Right lobe of liver (tissue), 6 donors: ENCODE data around the gene C1D. TPM values are rescaled to one million over a fixed set of nuclear protein-coding genes. Genes with fewer than 3 reads are reported as not detected.

ENCODE experiments used
- ATAC-seq, 4 donors: fragments of 200-7000 bp; cut with Tn5 transposase; one replicate each; pipeline ENCODE4 v1.9.1; 2020; ENCODE audit warnings: mild to moderate bottlenecking in 4 of 4, moderate library complexity in 4 of 4
- DNase-seq, 3 donors: peaks; one replicate each; pipeline ENCODE4 v3.0.0-alpha.2; 2020
- H3K27ac ChIP-seq, 3 donors: fragments of 200-600 bp; one replicate each; pipeline ENCODE4 v1.8.0; 2022
- H3K27me3 ChIP-seq, 2 donors: fragments of 200-600 bp; one replicate each; pipeline ENCODE4 v1.8.0; 2022
- H3K36me3 ChIP-seq, 4 donors: fragments of 200-600 bp; sonication (generic) in 1 of 4; one replicate each; pipeline versions ENCODE4 v1.5.1 to v1.8.0; 2017 to 2022; ENCODE audit warnings: control low read depth in 1 of 4
- H3K4me1 ChIP-seq, 4 donors: fragments of 200-600 bp; sonication (generic) in 1 of 4; one replicate each; pipeline versions ENCODE4 v1.5.1 to v1.8.0; 2017 to 2022; ENCODE audit warnings: control low read depth in 1 of 4
- H3K4me3 ChIP-seq, 3 donors: fragments of 200-600 bp; one replicate each; pipeline ENCODE4 v1.8.0; 2022
- H3K9me3 ChIP-seq, 4 donors: fragments of 200-600 bp; sonication (generic) in 1 of 4; one replicate each; pipeline versions ENCODE4 v1.5.1 to v1.8.0; 2017 to 2022; ENCODE audit warnings: control low read depth in 1 of 4
- CTCF ChIP-seq, 4 donors: fragments of 200-600 bp in 3 of 4; fragments of 450-650 bp in 1 of 4; IDR thresholded peaks; one replicate each; pipeline versions ENCODE4 v1.5.1 to v1.8.0; 2016 to 2022; ENCODE audit warnings: antibody characterized with exemption in 4 of 4, mild to moderate bottlenecking in 2 of 4
- POLR2A ChIP-seq: fragments of 450-650 bp; IDR thresholded peaks from one replicate; pipeline ENCODE4 v1.6.1; 2017; ENCODE audit warnings: antibody characterized with exemption, mild to moderate bottlenecking
- WGBS: methylation state at CpG from one replicate; pipeline ENCODE4 v1.1.6; 2018; ENCODE audit warnings: low coverage, low lambda C conversion rate; ENCODE audit not compliant: insufficient coverage; ENCODE audit errors: missing lambda C conversion rate; 5-methylcytosine and 5-hydroxymethylcytosine counted together
- intact Hi-C, 2 donors: fragments of 100-400 bp; cut with DNase I; formaldehyde crosslinking; loops; one replicate each; pipeline versions ENCODE4 v1.11.2 to v1.14.1; 2022
- total RNA-seq, 6 experiments: library from RNA; depleted of rRNA in 2 of 6; stranded (reverse); fragments of >200 nt in 2 of 6; fragmentation: NEBNext Ultra II Directional in 3 of 6; extraction: Animal tissue kit (Norgen Biotek cat#: 25700) in 3 of 6; gene quantifications; one replicate each; pipeline versions ENCODE4 v1.1.0 to v1.2.4, GENCODE V29; 2016 to 2023
- donor health status: DM: no; HTN: yes; CAD: no.
- donor health status: DM: no; HTN: no; CAD: no.
- donor health status: DM: no; HTN: no; CAD: no.
- donor health status: DM: no; HTN: yes; CAD: no.
- donor health status: DM: no; HTN: yes; CAD: no.

The C1D gene
- total RNA-seq, 6 experiments from 2014 or later: 7.1 to 42.8 (median 15.0) TPM

- 77% methylated on average over 8 of the region's 22 CpGs for WGBS
- no peak overlapping the region for H3K4me3 ChIP-seq
- ATAC-seq (no peak), DNase-seq (no peak)
- intact Hi-C loops: no loop called here
- no peaks in the 10 kb centered on the region for H3K27me3 ChIP-seq
- no peaks in the 10 kb centered on the region for H3K36me3 ChIP-seq
- no peak overlapping the region for H3K27ac ChIP-seq
- no peaks in the 10 kb centered on the region for H3K4me1 ChIP-seq
- TF ChIP-seq POLR2A (no peak), CTCF (IDR thresholded peaks at IDR 0.05) (no peak)
- no peaks in the 10 kb centered on the region for H3K9me3 ChIP-seq
These were observed 38.4 kb downstream of the C1D start for GRCh38 chr2:68024450-68024849.

GRCh38 chr2:68023904-68024303, 38.9 kb downstream of the C1D start:
- Histone ChIP-seq H3K4me1 (no peaks in the 10 kb centered on the region), H3K9me3 (no peaks in the 10 kb centered on the region), H3K36me3 (no peaks in the 10 kb centered on the region), H3K4me3 (no peak overlapping the region), H3K27ac (no peak overlapping the region), H3K27me3 (no peaks in the 10 kb centered on the region)
- ATAC-seq (peak in 1 of 4 donors; percentile 14), DNase-seq (no peak)
- TF ChIP-seq CTCF (IDR thresholded peaks at IDR 0.05) (no peak), POLR2A (no peak)
- no CpG with 5 or more reads among the region's 16 CpGs for WGBS
- intact Hi-C loops: no loop called here

GRCh38 chr2:68018727-68019126, 44.1 kb downstream of the C1D start:
- Histone ChIP-seq H3K4me3 (no peak overlapping the region), H3K36me3 (no peaks in the 10 kb centered on the region), H3K27me3 (no peaks in the 10 kb centered on the region), H3K9me3 (no peaks in the 10 kb centered on the region), H3K4me1 (no peaks in the 10 kb centered on the region), H3K27ac (no peak overlapping the region)
- ATAC-seq (no peak), DNase-seq (no peak)
- TF ChIP-seq POLR2A (no peak), CTCF (IDR thresholded peaks at IDR 0.05) (no peak)
- 74% methylated on average over 3 of the region's 4 CpGs for WGBS
- intact Hi-C loops: no loop called here

- H3K27ac ChIP-seq: no peak overlapping the region
- TF ChIP-seq POLR2A: no peak
- TF ChIP-seq CTCF (IDR thresholded peaks at IDR 0.05): no peak
- 71% methylated on average over 5 of the region's 5 CpGs for WGBS
- ATAC-seq: no peak
- H3K4me1 ChIP-seq: no peaks in the 10 kb centered on the region
- H3K9me3 ChIP-seq: no peaks in the 10 kb centered on the region
- intact Hi-C loops: no loop called here
- no peaks in the 10 kb centered on the region for H3K36me3 ChIP-seq
- DNase-seq: no peak
- no peaks in the 10 kb centered on the region for H3K27me3 ChIP-seq
- no peak overlapping the region for H3K4me3 ChIP-seq
These were observed 53.3 kb downstream of the C1D start for GRCh38 chr2:68009526-68009925.

GRCh38 chr2:68000170-68000825, 62.5 kb downstream of the C1D start:
- H3K4me3 ChIP-seq: no peak overlapping the region
- no peaks in the 10 kb centered on the region for H3K9me3 ChIP-seq
- WGBS: 59% methylated on average over 2 of the region's 8 CpGs
- no peaks in the 10 kb centered on the region for H3K27me3 ChIP-seq
- H3K36me3 ChIP-seq: no peaks in the 10 kb centered on the region
- no peak for TF ChIP-seq CTCF (IDR thresholded peaks at IDR 0.05)
- TF ChIP-seq POLR2A: no peak
- no peak overlapping the region for H3K27ac ChIP-seq
- intact Hi-C loops: no loop called here
- DNase-seq: no peak
- no peaks in the 10 kb centered on the region for H3K4me1 ChIP-seq
- ATAC-seq: no peak
